NCI-H226 (cell line): ENCODE measurements around the gene NUDT3.

Experiments used
- DNase-seq: peaks from one replicate; pipeline ENCODE4 v3.0.0-alpha.2; 2015

NUDT3 gene

GRCh38 chr6:34237316-34237721 lies 155.2 kb downstream of the NUDT3 start:
- DNase-seq = no peak

GRCh38 chr6:34236443-34237315 lies 155.8 kb downstream of the NUDT3 start, which contains the start of gene HMGA1:
Gene HMGA1 (plus strand): TSS chr6:34236873. CDS start chr6:34240781, 3,908 bp downstream.
- peak; percentile 89 for DNase-seq

- DNase-seq = peak; percentile 46
Measured at GRCh38 chr6:34236131-34236442, 156.4 kb downstream of the NUDT3 start.

GRCh38 chr6:34235307-34236130 lies 156.9 kb downstream of the NUDT3 start:
- DNase-seq = peak; percentile 89

- no peak for DNase-seq
Measured at GRCh38 chr6:34234667-34235306, 157.7 kb downstream of the NUDT3 start.

- DNase-seq = no peak
Measured at GRCh38 chr6:34233867-34234266, 158.6 kb downstream of the NUDT3 start.

- no peak for DNase-seq
Measured at GRCh38 chr6:34232901-34233300, 159.6 kb downstream of the NUDT3 start.

GRCh38 chr6:34231566-34232336 lies 160.7 kb downstream of the NUDT3 start:
- no peak for DNase-seq

GRCh38 chr6:34230653-34231371 lies 161.7 kb downstream of the NUDT3 start:
- peak; percentile 62 for DNase-seq

GRCh38 chr6:34229877-34230276 lies 162.6 kb downstream of the NUDT3 start:
- DNase-seq = no peak
